Vagina (tissue), 2 donors: ENCODE measurements around the gene CX3CR1. TPM values are rescaled to one million over a fixed set of nuclear protein-coding genes. Genes with fewer than 3 reads are reported as not detected.

Experiments
- DNase-seq, 2 donors: peaks; one replicate each; pipeline ENCODE4 v3.0.0-alpha.2; 2017; ENCODE audit errors: extremely low spot score in 2 of 2
- H3K27ac ChIP-seq: fragments of 200-600 bp; sonication (generic); one replicate; pipeline ENCODE4 v1.5.1; 2019
- H3K27me3 ChIP-seq: fragments of 200-600 bp; sonication (generic); one replicate; pipeline ENCODE4 v1.5.1; 2019
- H3K36me3 ChIP-seq, 2 donors: fragments of 200-600 bp; sonication (generic); one replicate each; pipeline ENCODE4 v1.5.1; 2017 to 2019
- H3K4me1 ChIP-seq: fragments of 200-600 bp; sonication (generic); one replicate; pipeline ENCODE4 v1.5.1; 2019
- H3K4me3 ChIP-seq, 2 donors: fragments of 200-600 bp; sonication (generic); 1 replicate in 1 of 2; 2 replicates in 1 of 2; pipeline ENCODE4 v1.5.1; 2016 to 2019
- H3K9me3 ChIP-seq: fragments of 200-600 bp; sonication (generic); one replicate; pipeline ENCODE4 v1.5.1; 2019
- POLR2A ChIP-seq, 2 donors: fragments of 450-650 bp; IDR thresholded peaks; one replicate each; pipeline ENCODE4 v1.6.1; 2017; ENCODE audit warnings: antibody characterized with exemption in 2 of 2, mild to moderate bottlenecking in 2 of 2, moderate library complexity in 2 of 2
- POLR2AphosphoS5 ChIP-seq, 2 donors: sonication (generic); formaldehyde crosslinking; IDR thresholded peaks; one replicate each; pipeline ENCODE4 v1.9.0; 2017; ENCODE audit warnings: antibody characterized with exemption in 2 of 2, mild to moderate bottlenecking in 2 of 2, low read depth in 1 of 2; ENCODE audit not compliant: insufficient read depth in 1 of 2
- intact Hi-C: fragments of 100-400 bp; cut with DNase I; formaldehyde crosslinking; loops from one replicate; pipeline ENCODE4 v1.15.1; 2023
- total RNA-seq: library from RNA; depleted of rRNA; stranded (reverse); fragments of >200 nt; gene quantifications from one replicate; pipeline ENCODE4 v1.2.3, GENCODE V29; 2016
- TF ChIP-seq, protein P1 (sequence below), 3 experiments: fragments of 450-650 bp in 2 of 3; fragments of 200-600 bp in 1 of 3; sonication (generic) in 1 of 3; IDR thresholded peaks; one replicate each; pipeline ENCODE4 v1.5.1; 2017 to 2019; ENCODE audit warnings: antibody characterized with exemption in 3 of 3, mild to moderate bottlenecking in 2 of 3, moderate library complexity in 2 of 3

CX3CR1 gene
- total RNA-seq, 1 donor from 2014 or later: not detected

DNA sequence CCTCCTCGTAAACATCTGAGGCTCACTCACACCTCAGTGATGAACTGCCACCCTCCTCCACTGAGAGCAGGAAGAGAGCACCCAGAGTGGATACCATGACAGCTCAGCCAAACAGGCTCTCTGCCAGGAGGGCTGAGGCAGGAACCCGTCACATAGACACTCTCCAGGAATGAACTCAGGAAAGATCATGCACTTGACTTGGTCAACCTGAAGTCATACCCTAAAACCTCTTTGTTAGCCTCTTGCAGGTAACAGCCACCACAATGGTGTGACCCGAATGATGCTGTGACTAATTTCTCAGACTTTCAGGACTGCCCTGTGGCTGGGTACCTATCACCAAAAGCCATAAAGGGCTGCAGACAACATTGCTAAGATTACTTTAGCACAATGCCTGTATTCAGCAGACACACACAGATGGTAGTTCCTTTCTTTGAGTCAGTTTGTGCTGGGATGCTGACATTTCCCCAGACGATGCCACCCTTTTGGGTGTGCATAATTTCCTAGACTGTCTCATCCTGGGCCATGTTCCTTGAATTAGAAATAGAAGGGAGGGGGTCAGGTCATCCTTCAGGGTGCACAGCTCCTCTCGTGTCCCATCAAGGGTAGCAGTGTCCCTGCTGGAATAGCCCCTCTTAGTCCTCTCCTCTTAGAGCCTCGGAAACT is 30.3 kb downstream of the CX3CR1 start:
- no peak overlapping the region for H3K27ac ChIP-seq
- H3K27me3 ChIP-seq: no peaks in the 10 kb centered on the region
- H3K4me3 ChIP-seq: no peak overlapping the region
- no peak for DNase-seq
- TF ChIP-seq POLR2A (IDR thresholded peaks at IDR 0.05) (no peak), POLR2AphosphoS5 (IDR thresholded peaks at IDR 0.05; ENCODE audit: insufficient read depth in 1 of 2, low read depth in 1 of 2) (no peak)
- TF ChIP-seq, protein P1, sequence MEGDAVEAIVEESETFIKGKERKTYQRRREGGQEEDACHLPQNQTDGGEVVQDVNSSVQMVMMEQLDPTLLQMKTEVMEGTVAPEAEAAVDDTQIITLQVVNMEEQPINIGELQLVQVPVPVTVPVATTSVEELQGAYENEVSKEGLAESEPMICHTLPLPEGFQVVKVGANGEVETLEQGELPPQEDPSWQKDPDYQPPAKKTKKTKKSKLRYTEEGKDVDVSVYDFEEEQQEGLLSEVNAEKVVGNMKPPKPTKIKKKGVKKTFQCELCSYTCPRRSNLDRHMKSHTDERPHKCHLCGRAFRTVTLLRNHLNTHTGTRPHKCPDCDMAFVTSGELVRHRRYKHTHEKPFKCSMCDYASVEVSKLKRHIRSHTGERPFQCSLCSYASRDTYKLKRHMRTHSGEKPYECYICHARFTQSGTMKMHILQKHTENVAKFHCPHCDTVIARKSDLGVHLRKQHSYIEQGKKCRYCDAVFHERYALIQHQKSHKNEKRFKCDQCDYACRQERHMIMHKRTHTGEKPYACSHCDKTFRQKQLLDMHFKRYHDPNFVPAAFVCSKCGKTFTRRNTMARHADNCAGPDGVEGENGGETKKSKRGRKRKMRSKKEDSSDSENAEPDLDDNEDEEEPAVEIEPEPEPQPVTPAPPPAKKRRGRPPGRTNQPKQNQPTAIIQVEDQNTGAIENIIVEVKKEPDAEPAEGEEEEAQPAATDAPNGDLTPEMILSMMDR (IDR thresholded peaks at IDR 0.05): no peak
- H3K4me1 ChIP-seq: no peaks in the 10 kb centered on the region
- H3K36me3 ChIP-seq: no peaks in the 10 kb centered on the region
- intact Hi-C loops: no loop called here
- H3K9me3 ChIP-seq: no peaks in the 10 kb centered on the region

DNA sequence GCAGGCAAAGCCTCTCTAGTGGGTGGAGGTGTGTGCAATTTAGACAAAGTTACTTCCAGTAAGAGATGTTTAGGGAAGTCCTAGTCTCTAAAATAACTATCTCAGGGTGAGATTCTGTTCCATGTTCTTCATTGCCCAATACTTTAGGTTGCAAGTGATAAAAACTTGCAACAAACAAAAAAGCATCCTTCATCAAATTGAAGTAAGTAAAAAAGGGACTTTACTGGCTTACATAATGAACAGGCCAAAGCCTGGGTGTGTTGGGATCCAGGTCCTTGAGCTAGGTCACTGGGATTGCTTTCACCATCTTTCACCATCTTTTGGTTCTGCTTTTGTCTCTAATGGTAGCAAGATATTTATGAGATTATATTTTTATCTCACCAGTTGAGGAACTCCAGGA is 38.3 kb downstream of the CX3CR1 start:
- intact Hi-C loops: no loop called here
- DNase-seq: no peak
- H3K27ac ChIP-seq: no peak overlapping the region
- H3K4me3 ChIP-seq: no peak overlapping the region
- no peaks in the 10 kb centered on the region for H3K9me3 ChIP-seq
- no peaks in the 10 kb centered on the region for H3K4me1 ChIP-seq
- H3K27me3 ChIP-seq: no peaks in the 10 kb centered on the region
- no peaks in the 10 kb centered on the region for H3K36me3 ChIP-seq
- TF ChIP-seq POLR2AphosphoS5 (IDR thresholded peaks at IDR 0.05; ENCODE audit: insufficient read depth in 1 of 2, low read depth in 1 of 2) (no peak), POLR2A (IDR thresholded peaks at IDR 0.05) (no peak)
- TF ChIP-seq, protein P1 (IDR thresholded peaks at IDR 0.05): no peak

DNA sequence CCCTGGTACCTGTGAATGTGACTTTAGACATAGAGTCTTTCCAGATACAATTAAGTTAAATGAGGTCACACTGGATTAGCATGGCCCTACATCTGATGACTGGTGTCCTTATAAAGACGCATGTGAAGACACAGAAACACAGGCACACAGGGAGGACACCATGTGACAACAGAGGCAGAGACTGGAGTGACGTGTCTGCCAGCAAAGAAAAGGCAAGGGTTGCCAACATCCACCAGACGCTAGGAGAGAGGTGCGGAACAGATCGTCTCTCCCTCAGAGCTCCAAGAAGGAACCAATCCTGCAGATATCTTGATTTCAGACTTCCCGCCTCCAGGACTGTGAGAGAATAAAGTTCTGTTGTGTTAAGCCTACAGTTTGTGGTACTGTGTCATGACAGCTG is 42.8 kb downstream of the CX3CR1 start:
- Histone ChIP-seq H3K27ac (no peak overlapping the region), H3K9me3 (no peaks in the 10 kb centered on the region), H3K36me3 (no peaks in the 10 kb centered on the region), H3K4me3 (no peak overlapping the region), H3K27me3 (no peaks in the 10 kb centered on the region), H3K4me1 (no peaks in the 10 kb centered on the region)
- DNase-seq: no peak
- TF ChIP-seq POLR2AphosphoS5 (IDR thresholded peaks at IDR 0.05; ENCODE audit: insufficient read depth in 1 of 2, low read depth in 1 of 2) (no peak), POLR2A (IDR thresholded peaks at IDR 0.05) (no peak)
- TF ChIP-seq, protein P1 (IDR thresholded peaks at IDR 0.05): no peak
- intact Hi-C loops: no loop called here

DNA sequence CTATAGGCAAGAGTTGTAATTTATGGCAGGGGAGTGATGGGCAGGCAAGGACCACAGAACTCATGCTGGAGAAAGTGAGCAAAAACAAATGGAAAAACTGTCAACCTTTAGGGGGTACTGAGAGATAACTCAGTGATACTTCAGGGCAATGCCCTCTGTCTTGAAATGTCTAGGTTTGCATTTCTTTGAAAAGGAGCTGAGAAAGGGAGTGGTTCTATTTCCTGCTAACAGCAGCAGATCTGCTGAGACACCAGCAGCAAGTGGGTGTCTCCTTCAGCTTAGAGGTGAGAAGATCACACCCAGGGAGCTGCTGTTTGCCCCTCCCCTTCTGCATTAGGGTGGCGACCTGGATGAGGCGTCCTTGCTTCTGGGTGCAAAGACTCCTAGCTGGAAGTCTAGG is 45.2 kb downstream of the CX3CR1 start:
- Histone ChIP-seq H3K9me3 (no peaks in the 10 kb centered on the region), H3K4me3 (no peak overlapping the region), H3K36me3 (no peaks in the 10 kb centered on the region), H3K4me1 (no peaks in the 10 kb centered on the region), H3K27me3 (no peaks in the 10 kb centered on the region), H3K27ac (no peak overlapping the region)
- intact Hi-C loops: no loop called here
- no peak for DNase-seq
- no peak for TF ChIP-seq POLR2A (IDR thresholded peaks at IDR 0.05)
- TF ChIP-seq, protein P1 (IDR thresholded peaks at IDR 0.05): no peak
- no peak for TF ChIP-seq POLR2AphosphoS5 (IDR thresholded peaks at IDR 0.05; ENCODE audit: insufficient read depth in 1 of 2, low read depth in 1 of 2)

DNA sequence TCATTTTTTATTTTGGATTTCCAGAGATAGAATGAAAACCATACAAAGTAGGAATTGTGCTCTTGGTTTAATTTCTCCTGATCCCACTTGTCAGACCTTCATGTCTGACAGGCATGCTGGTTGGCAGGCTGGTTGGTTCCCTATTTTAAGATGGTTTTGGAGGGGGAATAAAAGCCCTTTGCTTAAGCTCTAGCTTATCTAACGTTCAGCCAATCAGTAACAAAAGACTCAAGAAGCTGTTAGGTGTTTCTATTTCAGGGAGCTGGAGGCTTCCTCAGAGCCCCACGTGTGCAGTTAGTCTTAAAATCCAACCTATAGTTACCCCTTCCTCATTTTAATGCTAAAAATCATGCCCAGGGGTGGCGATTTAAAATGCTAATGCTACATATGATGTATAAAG is 47.0 kb downstream of the CX3CR1 start:
- DNase-seq: no peak
- Histone ChIP-seq H3K4me1 (no peaks in the 10 kb centered on the region), H3K36me3 (no peaks in the 10 kb centered on the region), H3K27ac (no peak overlapping the region), H3K9me3 (no peaks in the 10 kb centered on the region), H3K4me3 (no peak overlapping the region), H3K27me3 (no peaks in the 10 kb centered on the region)
- intact Hi-C loops: no loop called here
- TF ChIP-seq POLR2AphosphoS5 (IDR thresholded peaks at IDR 0.05; ENCODE audit: insufficient read depth in 1 of 2, low read depth in 1 of 2) (no peak), POLR2A (IDR thresholded peaks at IDR 0.05) (no peak)
- TF ChIP-seq, protein P1 (IDR thresholded peaks at IDR 0.05): no peak
